Gastroesophageal sphincter (tissue), 4 donors: Measurements from ENCODE around the gene FGD5. TPM values are rescaled to one million over a fixed set of nuclear protein-coding genes. Genes with fewer than 3 reads are reported as not detected.

Experiments used
- ATAC-seq: fragments of 150-250 bp; one replicate; pipeline ENCODE4 v1.9.1; 2016; ENCODE audit warnings: mild to moderate bottlenecking, moderate library complexity
- H3K27ac ChIP-seq, 4 donors: fragments of 200-600 bp; sonication (generic) in 3 of 4; 1 replicate in 3 of 4; 2 replicates in 1 of 4; pipeline ENCODE4 v1.5.1; 2016 to 2019
- H3K27me3 ChIP-seq: fragments of 200-600 bp; sonication (generic); one replicate; pipeline ENCODE4 v1.5.1; 2019
- H3K36me3 ChIP-seq, 2 donors: fragments of 200-600 bp; sonication (generic); one replicate each; pipeline ENCODE4 v1.5.1; 2019; ENCODE audit warnings: control low read depth in 1 of 2
- H3K4me1 ChIP-seq, 3 donors: fragments of 200-600 bp; sonication (generic); 1 replicate in 2 of 3; 2 replicates in 1 of 3; pipeline ENCODE4 v1.5.1; 2016 to 2019; ENCODE audit warnings: control low read depth in 2 of 3
- H3K4me3 ChIP-seq, 2 donors: fragments of 200-600 bp; sonication (generic); one replicate each; pipeline ENCODE4 v1.5.1; 2019; ENCODE audit warnings: mild to moderate bottlenecking in 1 of 2, moderate library complexity in 1 of 2
- H3K9me3 ChIP-seq, 3 donors: fragments of 200-600 bp; sonication (generic); one replicate each; pipeline ENCODE4 v1.5.1; 2017 to 2019; ENCODE audit warnings: control low read depth in 2 of 3
- EP300 ChIP-seq: sonication (generic); formaldehyde crosslinking; IDR thresholded peaks from one replicate; pipeline ENCODE4 v1.6.1; 2017; ENCODE audit warnings: antibody characterized with exemption, mild to moderate bottlenecking
- POLR2A ChIP-seq, 2 donors: fragments of 450-650 bp; IDR thresholded peaks; one replicate each; pipeline ENCODE4 v1.6.1; 2017; ENCODE audit warnings: antibody characterized with exemption in 2 of 2, mild to moderate bottlenecking in 2 of 2, moderate library complexity in 1 of 2
- POLR2AphosphoS5 ChIP-seq: sonication (generic); formaldehyde crosslinking; IDR thresholded peaks from one replicate; pipeline ENCODE4 v1.6.1; 2017; ENCODE audit warnings: antibody characterized with exemption
- WGBS, 2 donors: methylation state at CpG; one replicate each; pipeline ENCODE4 v1.1.5; 2018; ENCODE audit warnings: low coverage in 1 of 2; 5-methylcytosine and 5-hydroxymethylcytosine counted together
- total RNA-seq, 4 donors: library from RNA; depleted of rRNA; stranded (reverse); fragments of >200 nt; gene quantifications; one replicate each; pipeline ENCODE4 v1.1.0, GENCODE V29; 2016
- TF ChIP-seq, protein P1 (sequence below), 4 experiments: fragments of 200-600 bp in 2 of 4; fragments of 450-650 bp in 2 of 4; sonication (generic) in 1 of 4; IDR thresholded peaks; one replicate each; pipeline ENCODE4 v1.5.1; 2017 to 2019; ENCODE audit warnings: antibody characterized with exemption in 4 of 4, mild to moderate bottlenecking in 2 of 4, moderate library complexity in 2 of 4

FGD5 gene
- total RNA-seq, 4 donors from 2014 or later, result 16.1 to 18.7 (median 17.3) TPM

GRCh38 chr3:14946739-14947099, 128.0 kb downstream of the FGD5 start:
- 0 to 1% methylated on average over 6 to 8 of the region's 8 CpGs for WGBS, 2 donors
- Histone ChIP-seq H3K4me1 (peaks cover 7 to 74% (median 13%) of the 10 kb centered on the region in 3 donors), H3K27ac (peak overlapping the region; percentile 93 to 100 (median 99)), H3K9me3 (no peaks in the 10 kb centered on the region), H3K36me3 (peaks cover 0 to 40% of the 10 kb centered on the region in 2 donors), H3K4me3 (peak overlapping the region; percentile 76 to 99), H3K27me3 (no peaks in the 10 kb centered on the region)
- TF ChIP-seq, protein P1, sequence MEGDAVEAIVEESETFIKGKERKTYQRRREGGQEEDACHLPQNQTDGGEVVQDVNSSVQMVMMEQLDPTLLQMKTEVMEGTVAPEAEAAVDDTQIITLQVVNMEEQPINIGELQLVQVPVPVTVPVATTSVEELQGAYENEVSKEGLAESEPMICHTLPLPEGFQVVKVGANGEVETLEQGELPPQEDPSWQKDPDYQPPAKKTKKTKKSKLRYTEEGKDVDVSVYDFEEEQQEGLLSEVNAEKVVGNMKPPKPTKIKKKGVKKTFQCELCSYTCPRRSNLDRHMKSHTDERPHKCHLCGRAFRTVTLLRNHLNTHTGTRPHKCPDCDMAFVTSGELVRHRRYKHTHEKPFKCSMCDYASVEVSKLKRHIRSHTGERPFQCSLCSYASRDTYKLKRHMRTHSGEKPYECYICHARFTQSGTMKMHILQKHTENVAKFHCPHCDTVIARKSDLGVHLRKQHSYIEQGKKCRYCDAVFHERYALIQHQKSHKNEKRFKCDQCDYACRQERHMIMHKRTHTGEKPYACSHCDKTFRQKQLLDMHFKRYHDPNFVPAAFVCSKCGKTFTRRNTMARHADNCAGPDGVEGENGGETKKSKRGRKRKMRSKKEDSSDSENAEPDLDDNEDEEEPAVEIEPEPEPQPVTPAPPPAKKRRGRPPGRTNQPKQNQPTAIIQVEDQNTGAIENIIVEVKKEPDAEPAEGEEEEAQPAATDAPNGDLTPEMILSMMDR (IDR thresholded peaks at IDR 0.05), result no peak
- no peak for TF ChIP-seq EP300
- no peak for TF ChIP-seq POLR2AphosphoS5
- no peak for ATAC-seq

DNA sequence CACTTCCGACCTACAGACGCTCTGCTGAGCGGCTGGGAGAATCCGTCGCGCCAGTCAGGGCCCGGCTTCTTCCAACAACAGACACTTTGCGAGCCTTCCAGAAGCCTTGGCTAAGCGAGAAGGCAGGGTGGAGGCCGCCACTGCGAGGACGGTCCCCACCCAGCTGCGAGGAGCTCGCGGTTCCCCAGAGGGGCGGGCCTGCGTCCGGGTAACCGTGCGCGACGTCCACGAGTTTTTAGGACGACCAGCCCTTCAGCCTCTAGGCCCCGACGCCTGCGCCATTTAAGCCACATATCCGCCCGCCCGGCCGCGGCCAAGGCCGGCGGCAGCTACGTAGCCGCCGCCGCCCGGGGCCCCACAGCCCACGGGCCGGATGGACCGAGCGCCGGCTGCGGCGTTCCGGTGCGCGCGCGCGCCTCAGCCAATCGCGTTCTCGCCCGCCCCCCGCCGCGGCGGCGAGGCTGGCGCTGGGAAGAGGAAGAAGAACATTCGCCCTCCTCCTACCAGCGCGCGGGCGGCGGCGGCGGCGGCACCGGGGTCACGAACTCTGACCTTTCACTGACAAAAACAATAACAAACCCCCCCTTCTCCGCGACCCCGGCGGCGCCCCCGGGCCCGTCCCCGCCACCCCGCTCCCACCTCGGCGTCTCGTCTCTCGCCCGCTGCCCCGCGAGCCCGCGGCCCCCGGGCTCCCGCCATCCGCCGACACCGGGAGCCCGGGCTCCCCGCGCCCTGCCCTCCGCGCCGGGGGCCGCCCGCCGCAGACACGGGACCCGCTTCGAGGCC, 128.5 kb downstream of the FGD5 start, which contains the start of gene NR2C2:
Gene NR2C2 (plus strand): TSS at position 484 of the 786 bp plus-strand sequence. CDS start 56,332 bp downstream, outside the sequence.
- TF ChIP-seq EP300 (no peak), POLR2A (IDR thresholded peaks at IDR 0.05) (peak; percentile 92 to 93), POLR2AphosphoS5 (peak; percentile 74)
- TF ChIP-seq, protein P1 (IDR thresholded peaks at IDR 0.05), result no peak
- H3K9me3 ChIP-seq, result no peaks in the 10 kb centered on the region
- H3K36me3 ChIP-seq, result peaks cover 0 to 35% of the 10 kb centered on the region in 2 donors
- peak within 1 kb of the TSS; percentile 76 to 99 for H3K4me3 ChIP-seq
- H3K27me3 ChIP-seq, result no peaks in the 10 kb centered on the region
- peak within 1 kb of the TSS; percentile 93 to 100 (median 99) for H3K27ac ChIP-seq
- H3K4me1 ChIP-seq, result peaks cover 7 to 74% (median 13%) of the 10 kb centered on the region in 3 donors
- 8% methylated on average over 2 of the region's 108 CpGs; no CpG with 5 or more reads in 1 of the 2 donors for WGBS, 2 donors
- peak; percentile 89 for ATAC-seq

DNA sequence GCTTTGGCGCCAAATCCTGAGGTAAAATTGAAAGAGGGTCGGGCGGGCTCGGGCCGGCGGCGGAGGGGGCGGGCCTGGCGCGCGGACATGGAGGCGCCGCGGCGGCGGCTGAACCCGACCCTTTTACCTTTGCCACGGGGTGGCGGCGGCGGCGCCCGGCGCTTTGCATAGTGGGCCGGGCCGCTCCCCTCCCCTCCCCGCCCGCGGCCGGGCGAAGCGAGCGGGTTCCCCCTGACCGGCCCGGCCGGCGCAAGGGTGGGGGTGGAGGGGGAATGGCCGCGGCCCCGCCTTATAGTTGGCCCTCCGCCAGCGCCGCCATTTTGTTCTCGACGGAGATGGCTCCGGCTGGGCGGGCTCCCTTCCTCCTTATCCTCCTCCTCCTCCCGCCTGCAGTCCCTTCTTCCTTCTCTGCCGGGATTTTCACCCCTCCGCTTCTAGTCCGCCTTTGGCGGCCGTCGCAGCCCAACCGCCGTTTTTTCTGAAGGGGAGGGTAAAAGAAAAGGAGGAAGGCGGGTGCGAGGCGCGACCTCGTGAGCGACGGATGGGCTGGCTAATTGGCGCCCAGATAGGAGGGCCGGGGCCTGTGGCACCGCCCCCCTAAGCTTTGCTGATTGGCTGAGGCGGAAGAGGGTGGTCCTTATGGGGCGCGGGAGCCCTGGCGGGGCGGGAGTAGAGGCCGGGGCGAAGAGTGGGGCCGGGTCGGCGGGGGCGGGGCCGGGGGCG, 129.3 kb downstream of the FGD5 start:
- peaks cover 0 to 27% of the 10 kb centered on the region in 2 donors for H3K36me3 ChIP-seq
- TF ChIP-seq, protein P1 (IDR thresholded peaks at IDR 0.05), result peak in 2 of 4 experiments; percentile 10 to 20
- no peak for TF ChIP-seq EP300
- TF ChIP-seq POLR2AphosphoS5, result peak; percentile 62
- TF ChIP-seq POLR2A (IDR thresholded peaks at IDR 0.05), result peak in 1 of 2 donors; percentile 28
- 0% methylated on average over 10 of the region's 79 CpGs; no CpG with 5 or more reads in 1 of the 2 donors for WGBS, 2 donors
- ATAC-seq, result peak; percentile 97
- H3K4me3 ChIP-seq, result peak overlapping the region; percentile 76 to 99
- H3K9me3 ChIP-seq, result no peaks in the 10 kb centered on the region
- H3K27me3 ChIP-seq, result no peaks in the 10 kb centered on the region
- H3K4me1 ChIP-seq, result peaks cover 7 to 73% (median 13%) of the 10 kb centered on the region in 3 donors
- H3K27ac ChIP-seq, result peak overlapping the region; percentile 93 to 100 (median 99)

- Histone ChIP-seq H3K27me3 (no peaks in the 10 kb centered on the region), H3K4me1 (peaks cover 7 to 67% (median 13%) of the 10 kb centered on the region in 3 donors), H3K9me3 (no peaks in the 10 kb centered on the region), H3K27ac (peak overlapping the region; percentile 40 to 100 (median 99)), H3K4me3 (peak overlapping the region; percentile 76 to 99), H3K36me3 (peaks cover 0 to 22% of the 10 kb centered on the region in 2 donors)
- no peak for ATAC-seq
- 0% methylated on average over 5 of the region's 26 CpGs; no CpG with 5 or more reads in 1 of the 2 donors for WGBS, 2 donors
- TF ChIP-seq, protein P1 (IDR thresholded peaks at IDR 0.05), result no peak
- TF ChIP-seq POLR2A (IDR thresholded peaks at IDR 0.05), result no peak
- no peak for TF ChIP-seq POLR2AphosphoS5
- no peak for TF ChIP-seq EP300
Observed at GRCh38 chr3:14948609-14949038, 129.9 kb downstream of the FGD5 start.
